Keratinocyte (primary cell): ENCODE measurements around the gene CPN2. TPM values are rescaled to one million over a fixed set of nuclear protein-coding genes. Genes with fewer than 3 reads are reported as not detected.

Source experiments
- DNase-seq: peaks from one replicate; pipeline ENCODE4 v3.0.0-alpha.2; 2011; ENCODE audit warnings: low read depth, missing footprints, low spot score
- FAIRE-seq: peaks from 2 replicates; lab custom pipeline; 2011; peaks lifted over from hg19 to GRCh38; lab: Jason Lieb, UNC
- H2AFZ ChIP-seq: 2 replicates; pipeline ENCODE4 v1.6.0; 2012; ENCODE audit warnings: low read length, control low read depth, inconsistent platforms; ENCODE audit not compliant: control insufficient read depth
- H3K27ac ChIP-seq: 2 replicates; pipeline ENCODE4 v1.5.1; 2011; ENCODE audit warnings: low read length; ENCODE audit not compliant: control insufficient read depth, insufficient read depth
- H3K27me3 ChIP-seq: 3 replicates; pipeline ENCODE4 v1.6.0; 2011; ENCODE audit warnings: low read length; ENCODE audit not compliant: control insufficient read depth, insufficient read depth; ENCODE audit errors: extremely low read depth
- H3K36me3 ChIP-seq, 2 experiments: 2 replicates in 1 of 2; 3 replicates in 1 of 2; pipeline ENCODE4 v1.5.1; 2011; ENCODE audit warnings: low read length in 2 of 2, mild to moderate bottlenecking in 1 of 2; ENCODE audit not compliant: control insufficient read depth in 2 of 2, insufficient read depth in 2 of 2; ENCODE audit errors: extremely low read depth in 1 of 2
- H3K4me1 ChIP-seq: 3 replicates; pipeline ENCODE4 v1.5.1; 2011; ENCODE audit warnings: low read length; ENCODE audit not compliant: control insufficient read depth, insufficient read depth; ENCODE audit errors: extremely low read depth
- H3K4me2 ChIP-seq: 3 replicates; pipeline ENCODE4 v1.6.0; 2011; ENCODE audit warnings: low read depth, low read length; ENCODE audit not compliant: control insufficient read depth, insufficient read depth; ENCODE audit errors: extremely low read depth
- H3K4me3 ChIP-seq, 3 experiments: fragments of 200-600 bp in 1 of 3; sonication (generic) in 1 of 3; 2 replicates in 2 of 3; 3 replicates in 1 of 3; pipeline ENCODE4 v1.5.1; 2011 to 2016; ENCODE audit warnings: low read length in 3 of 3, mild to moderate bottlenecking in 3 of 3, control low read depth in 2 of 3, inconsistent platforms in 1 of 3, low read depth in 1 of 3, mixed read lengths in 1 of 3, mixed run types in 1 of 3, moderate library complexity in 1 of 3; ENCODE audit not compliant: control insufficient read depth in 2 of 3, insufficient read depth in 2 of 3; ENCODE audit errors: extremely low read depth in 1 of 3
- H3K79me2 ChIP-seq: 2 replicates; pipeline ENCODE4 v1.6.0; 2012; ENCODE audit warnings: low read length; ENCODE audit not compliant: control insufficient read depth, insufficient read depth
- H3K9ac ChIP-seq: 3 replicates; pipeline ENCODE4 v1.6.0; 2011; ENCODE audit warnings: low read length; ENCODE audit not compliant: control insufficient read depth, insufficient read depth; ENCODE audit errors: extremely low read depth
- H3K9me1 ChIP-seq: 3 replicates; pipeline ENCODE4 v1.6.0; 2011; ENCODE audit warnings: low read length; ENCODE audit not compliant: control insufficient read depth, insufficient read depth; ENCODE audit errors: extremely low read depth
- H3K9me3 ChIP-seq: 2 replicates; pipeline ENCODE4 v1.5.1; 2012; ENCODE audit warnings: low read depth, low read length; ENCODE audit not compliant: control insufficient read depth
- H4K20me1 ChIP-seq: 3 replicates; pipeline ENCODE4 v1.6.0; 2011; ENCODE audit warnings: low read length; ENCODE audit not compliant: control insufficient read depth, insufficient read depth; ENCODE audit errors: extremely low read depth
- CTCF ChIP-seq, 3 experiments: IDR thresholded peaks in 1 of 3; conservative IDR thresholded peaks in 1 of 3; optimal IDR thresholded peaks in 1 of 3; 2 replicates in 2 of 3; 3 replicates in 1 of 3; pipeline versions ENCODE3 to v1.5.1; 2011; ENCODE audit warnings: low read length in 3 of 3, mild to moderate bottlenecking in 3 of 3, moderate library complexity in 2 of 3, control low read depth in 1 of 3, inconsistent platforms in 1 of 3; ENCODE audit not compliant: insufficient read depth in 2 of 3; ENCODE audit errors: extremely low read depth in 1 of 3
- EZH2 ChIP-seq: IDR thresholded peaks from one replicate; pipeline ENCODE4 v1.6.1; 2012; ENCODE audit warnings: inconsistent platforms, mild to moderate bottlenecking, low read length, moderate library complexity
- dilution Hi-C: fragments of 300-500 bp; cut with MboI; formaldehyde crosslinking; loops from one replicate; pipeline ENCODE4 v1.7.0; 2020; ENCODE audit warnings: low sequenced_read_pairs; ENCODE audit not compliant: extremely low pct_ligation_motif_present
- polyA plus RNA-seq, 5 experiments: library from polyadenylated mRNA; depleted of rRNA in 3 of 5; stranded (reverse) in 3 of 5; stranded (forward) in 1 of 5; unstranded in 1 of 5; fragments of >200 nt; gene quantifications; 1 replicate in 1 of 5; 2 replicates in 3 of 5; 3 replicates in 1 of 5; pipeline versions ENCODE4 v1.2.1 to v1.2.3, GENCODE V29; 2011 to 2012; ENCODE audit warnings: missing spikeins in 2 of 5, low read depth in 1 of 5, low replicate concordance in 1 of 5

CPN2 gene
- polyA plus RNA-seq, 1 donor (not counting 4 experiments of a cell fraction or from before 2014, with no cell fraction given), result not detected

- Histone ChIP-seq H3K9ac (no peak overlapping the region), H3K27ac (no peak overlapping the region), H2AFZ (no peak overlapping the region), H3K79me2 (no peaks in the 10 kb centered on the region), H3K27me3 (peaks cover 19% of the 10 kb centered on the region), H3K36me3 (no peaks in the 10 kb centered on the region), H3K4me3 (no peak overlapping the region), H3K9me1 (no peaks in the 10 kb centered on the region), H3K4me2 (no peak overlapping the region), H4K20me1 (no peaks in the 10 kb centered on the region), H3K4me1 (no peaks in the 10 kb centered on the region), H3K9me3 (no peaks in the 10 kb centered on the region)
- dilution Hi-C loops, result no loop called here
- TF ChIP-seq EZH2 (no peak), CTCF (optimal IDR thresholded peaks at IDR 0.05 in 1 of 3, IDR thresholded peaks at IDR 0.05 in 1 of 3, conservative IDR thresholded peaks at IDR 0.05 in 1 of 3; ENCODE audit: extremely low read depth in 1 of 3, insufficient read depth in 2 of 3, low read length in 3 of 3) (no peak)
- no peak for DNase-seq
- no peak for FAIRE-seq
Observed at GRCh38 chr3:194355379-194355778, 4.3 kb upstream of the CPN2 start.

- Histone ChIP-seq H3K4me2 (no peak overlapping the region), H3K27me3 (peaks cover 16% of the 10 kb centered on the region), H3K36me3 (no peaks in the 10 kb centered on the region), H4K20me1 (no peaks in the 10 kb centered on the region), H3K27ac (no peak overlapping the region), H3K9me3 (no peaks in the 10 kb centered on the region), H3K4me1 (no peaks in the 10 kb centered on the region), H3K4me3 (no peak overlapping the region), H3K9me1 (no peaks in the 10 kb centered on the region), H2AFZ (no peak overlapping the region), H3K79me2 (no peaks in the 10 kb centered on the region), H3K9ac (no peak overlapping the region)
- dilution Hi-C loops, result no loop called here
- DNase-seq (no peak), FAIRE-seq (no peak)
- TF ChIP-seq EZH2 (no peak), CTCF (optimal IDR thresholded peaks at IDR 0.05 in 1 of 3, IDR thresholded peaks at IDR 0.05 in 1 of 3, conservative IDR thresholded peaks at IDR 0.05 in 1 of 3; ENCODE audit: extremely low read depth in 1 of 3, insufficient read depth in 2 of 3, low read length in 3 of 3) (no peak)
Observed at GRCh38 chr3:194354315-194354714, 3.2 kb upstream of the CPN2 start.
